B cell (primary cell): ENCODE results near the gene ABCA13. TPM values are rescaled to one million over a fixed set of nuclear protein-coding genes. Genes with fewer than 3 reads are reported as not detected.

Experiments used
- ATAC-seq: fragments of 200-7000 bp; cut with Tn5 transposase; one replicate; pipeline ENCODE4 v1.10.0; 2021; ENCODE audit warnings: low read depth, mild to moderate bottlenecking, moderate number of reproducible peaks, moderate library complexity
- CTCF ChIA-PET: fragments of 350-600 bp; sonication (Branson Sonifier 250); formaldehyde crosslinking; loops from one replicate; lab custom pipeline; 2021; ENCODE audit warnings: antibody characterized with exemption, inconsistent platforms; lab: Charles Lee
- POLR2A ChIA-PET: fragments of 350-600 bp; sonication (Branson Sonifier 250); formaldehyde crosslinking; loops from one replicate; lab custom pipeline; 2021; ENCODE audit warnings: antibody characterized with exemption; lab: Charles Lee
- DNase-seq: peaks from one replicate; pipeline ENCODE4 v3.0.0; 2013
- H2AFZ ChIP-seq: 2 replicates; pipeline ENCODE4 v1.6.1; 2012; ENCODE audit warnings: mild to moderate bottlenecking, low read depth, low read length; ENCODE audit not compliant: insufficient read depth, poor library complexity, severe bottlenecking
- H3K27ac ChIP-seq, 2 donors: 1 replicate in 1 of 2; 2 replicates in 1 of 2; pipeline ENCODE4 v1.5.1; 2012 to 2013; ENCODE audit warnings: low read length in 2 of 2, mild to moderate bottlenecking in 2 of 2, moderate library complexity in 1 of 2
- H3K27me3 ChIP-seq, 4 experiments: fragments of 200-600 bp in 1 of 4; sonication (generic) in 1 of 4; replicated peaks in 1 of 4; 1 replicate in 2 of 4; 2 replicates in 2 of 4; pipeline versions ENCODE4 v1.6.1 to v1.7.0; 2013 to 2016; ENCODE audit warnings: low read length in 3 of 4, mild to moderate bottlenecking in 2 of 4, mixed read lengths in 1 of 4, moderate library complexity in 1 of 4; ENCODE audit not compliant: insufficient read depth in 4 of 4, control insufficient read depth in 3 of 4; ENCODE audit errors: control extremely low read depth in 1 of 4
- H3K36me3 ChIP-seq, 2 experiments: replicated peaks in 1 of 2; 1 replicate in 1 of 2; 2 replicates in 1 of 2; pipeline versions ENCODE4 v1.6.1 to v1.7.1; 2013; ENCODE audit warnings: low read length in 1 of 2; ENCODE audit not compliant: insufficient read depth in 2 of 2, control insufficient read depth in 1 of 2; ENCODE audit errors: control extremely low read depth in 1 of 2, extremely low read depth in 1 of 2
- H3K4me1 ChIP-seq, 2 donors: fragments of 200-600 bp in 1 of 2; sonication (generic) in 1 of 2; 1 replicate in 1 of 2; 2 replicates in 1 of 2; pipeline versions ENCODE4 v1.5.1 to v1.6.1; 2013 to 2017; ENCODE audit warnings: low read length in 2 of 2; ENCODE audit not compliant: control insufficient read depth in 2 of 2, insufficient read depth in 2 of 2
- H3K4me2 ChIP-seq: replicated peaks from 2 replicates; pipeline ENCODE3; 2012; ENCODE audit warnings: mild to moderate bottlenecking, low read depth, low read length; ENCODE audit not compliant: poor library complexity, severe bottlenecking
- H3K4me3 ChIP-seq, 5 experiments: fragments of 200-600 bp in 1 of 5; sonication (generic) in 1 of 5; 1 replicate in 3 of 5; 2 replicates in 2 of 5; pipeline versions ENCODE4 v1.5.1 to v1.7.0; 2011 to 2016; ENCODE audit warnings: low read length in 4 of 5, mild to moderate bottlenecking in 4 of 5, low read depth in 2 of 5, control low read depth in 1 of 5, moderate library complexity in 1 of 5; ENCODE audit not compliant: insufficient read depth in 1 of 5; ENCODE audit errors: control extremely low read depth in 1 of 5, extremely low read depth in 1 of 5
- H3K79me2 ChIP-seq: fragments of 200-600 bp; sonication (generic); one replicate; pipeline ENCODE4 v1.6.0; 2016; ENCODE audit warnings: low read length; ENCODE audit not compliant: control insufficient read depth, insufficient read depth
- H3K9ac ChIP-seq: fragments of 200-600 bp; sonication (generic); 2 replicates; pipeline ENCODE4 v1.6.1; 2017; ENCODE audit warnings: mild to moderate bottlenecking, low read length, moderate library complexity
- H3K9me3 ChIP-seq, 3 donors: one replicate each; pipeline versions ENCODE4 v1.6.1 to v1.7.1; 2013; ENCODE audit warnings: low read length in 2 of 3; ENCODE audit not compliant: control insufficient read depth in 2 of 3, insufficient read depth in 1 of 3; ENCODE audit errors: control extremely low read depth in 1 of 3
- H4K20me1 ChIP-seq: 2 replicates; pipeline ENCODE4 v1.6.0; 2012; ENCODE audit warnings: mild to moderate bottlenecking, low read length; ENCODE audit not compliant: insufficient read depth, control insufficient read depth, poor library complexity, severe bottlenecking
- H3K27ac Mint-ChIP-seq: one replicate; pipeline ENCODE4 v1.8.0; 2021; ENCODE audit warnings: mixed read lengths
- H3K27me3 Mint-ChIP-seq: one replicate; pipeline ENCODE4 v1.8.0; 2021; ENCODE audit warnings: mixed read lengths
- H3K4me1 Mint-ChIP-seq: one replicate; pipeline ENCODE4 v1.8.0; 2021; ENCODE audit warnings: mixed read lengths
- H3K4me3 Mint-ChIP-seq: one replicate; pipeline ENCODE4 v1.8.0; 2021; ENCODE audit warnings: mixed read lengths
- H3K9me3 Mint-ChIP-seq: one replicate; pipeline ENCODE4 v1.8.0; 2022; ENCODE audit warnings: mixed read lengths; ENCODE audit not compliant: insufficient read depth
- EZH2 ChIP-seq: IDR thresholded peaks from 2 replicates; pipeline ENCODE4 v1.6.1; 2012; ENCODE audit warnings: borderline replicate concordance, low read depth, mild to moderate bottlenecking, moderate library complexity, low read length; ENCODE audit not compliant: insufficient read depth, poor library complexity, severe bottlenecking
- WGBS: methylation state at CpG from one replicate; pipeline ENCODE4 v1.1.5; 2013; ENCODE audit warnings: missing lambda C conversion rate; ENCODE audit not compliant: insufficient coverage; 5-methylcytosine and 5-hydroxymethylcytosine counted together
- intact Hi-C: fragments of 100-400 bp; cut with micrococcal nuclease; formaldehyde crosslinking; loops from one replicate; pipeline ENCODE4 v1.10.0; 2022
- polyA plus RNA-seq: library from polyadenylated mRNA; depleted of rRNA; stranded (reverse); fragments of >200 nt; gene quantifications from 2 replicates; pipeline ENCODE4 v1.2.3, GENCODE V29; 2012
- total RNA-seq, 2 donors: library from RNA; stranded (reverse); fragments of 120-200 nt in 1 of 2; gene quantifications; 1 replicate in 1 of 2; 2 replicates in 1 of 2; pipeline versions ENCODE4 v1.2.3 to v1.2.4, GENCODE V29; 2013 to 2022
- TF ChIP-seq, protein P1 (sequence below): fragments of 200-600 bp; IDR thresholded peaks from one replicate; pipeline ENCODE4 v1.8.0; 2022; ENCODE audit warnings: antibody characterized with exemption, mild to moderate bottlenecking

Gene ABCA13
- total and polyA plus RNA-seq, 2 donors (not counting 1 experiment from before 2014, with no cell fraction given) = not detected

DNA sequence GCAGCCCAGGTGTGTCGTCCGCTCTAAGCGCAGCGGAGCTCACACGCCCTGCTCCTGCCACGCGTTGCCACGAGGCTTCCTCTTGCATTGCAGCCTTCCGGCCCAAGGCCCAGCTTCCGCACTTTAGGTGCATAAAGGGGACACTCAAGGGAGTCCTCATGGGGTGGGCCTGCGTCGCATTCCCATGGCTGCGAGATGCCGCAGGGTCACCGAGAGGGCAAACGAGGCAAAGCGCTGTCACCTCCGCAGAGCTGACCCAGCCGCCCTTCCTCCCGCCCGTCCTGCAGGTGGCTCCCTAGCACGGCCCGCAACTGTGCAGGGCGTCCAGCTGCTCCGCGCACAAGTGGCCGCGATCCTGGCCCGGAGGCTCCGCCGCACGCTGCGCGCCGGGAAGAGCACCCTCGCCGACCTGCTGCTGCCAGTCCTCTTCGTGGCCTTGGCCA is 283.5 kb downstream of the ABCA13 start:
- Histone ChIP-seq H4K20me1 (no peaks in the 10 kb centered on the region), H3K4me3 (no peak overlapping the region), H3K79me2 (no peaks in the 10 kb centered on the region), H3K27ac (no peak overlapping the region), H2AFZ (no peak overlapping the region), H3K9me3 (peaks cover 0 to 5% (median 0%) of the 10 kb centered on the region in 3 donors), H3K36me3 (no peaks in the 10 kb centered on the region), H3K4me1 (no peaks in the 10 kb centered on the region), H3K9ac (no peak overlapping the region), H3K4me2 (no peak overlapping the region), H3K27me3 (no peaks in the 10 kb centered on the region)
- 98% methylated on average over 38 of the region's 38 CpGs for WGBS
- no peak for TF ChIP-seq EZH2
- TF ChIP-seq, protein P1, sequence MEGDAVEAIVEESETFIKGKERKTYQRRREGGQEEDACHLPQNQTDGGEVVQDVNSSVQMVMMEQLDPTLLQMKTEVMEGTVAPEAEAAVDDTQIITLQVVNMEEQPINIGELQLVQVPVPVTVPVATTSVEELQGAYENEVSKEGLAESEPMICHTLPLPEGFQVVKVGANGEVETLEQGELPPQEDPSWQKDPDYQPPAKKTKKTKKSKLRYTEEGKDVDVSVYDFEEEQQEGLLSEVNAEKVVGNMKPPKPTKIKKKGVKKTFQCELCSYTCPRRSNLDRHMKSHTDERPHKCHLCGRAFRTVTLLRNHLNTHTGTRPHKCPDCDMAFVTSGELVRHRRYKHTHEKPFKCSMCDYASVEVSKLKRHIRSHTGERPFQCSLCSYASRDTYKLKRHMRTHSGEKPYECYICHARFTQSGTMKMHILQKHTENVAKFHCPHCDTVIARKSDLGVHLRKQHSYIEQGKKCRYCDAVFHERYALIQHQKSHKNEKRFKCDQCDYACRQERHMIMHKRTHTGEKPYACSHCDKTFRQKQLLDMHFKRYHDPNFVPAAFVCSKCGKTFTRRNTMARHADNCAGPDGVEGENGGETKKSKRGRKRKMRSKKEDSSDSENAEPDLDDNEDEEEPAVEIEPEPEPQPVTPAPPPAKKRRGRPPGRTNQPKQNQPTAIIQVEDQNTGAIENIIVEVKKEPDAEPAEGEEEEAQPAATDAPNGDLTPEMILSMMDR = no peak
- intact Hi-C loops = no loop called here
- CTCF ChIA-PET = no interaction called here
- Mint-ChIP-seq H3K4me3 (no peak overlapping the region), H3K27me3 (no peaks in the 10 kb centered on the region), H3K4me1 (no peaks in the 10 kb centered on the region), H3K27ac (no peak overlapping the region), H3K9me3 (no peaks in the 10 kb centered on the region)
- POLR2A ChIA-PET = no interaction called here
- DNase-seq (no peak), ATAC-seq (no peak)

DNA sequence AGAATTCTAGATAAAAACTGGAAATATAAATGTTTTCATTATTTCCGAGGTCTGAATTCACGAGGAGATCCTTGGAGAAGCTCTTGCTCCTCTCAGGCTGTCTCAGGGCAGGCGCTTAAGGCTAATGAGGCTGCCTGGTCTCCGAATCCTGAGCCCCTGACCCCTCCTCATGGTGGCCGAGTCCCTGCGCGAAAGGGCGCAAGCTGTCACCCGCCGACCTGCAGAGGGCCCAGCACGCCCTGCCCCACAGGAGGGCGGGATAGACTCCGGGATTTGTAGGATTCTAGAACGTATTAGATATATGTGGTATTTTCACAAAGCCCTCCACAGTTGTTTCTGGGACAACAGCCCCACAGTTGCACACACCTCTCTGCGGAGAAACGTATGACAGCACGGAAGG is 284.1 kb downstream of the ABCA13 start:
- no peak overlapping the region for H3K9ac ChIP-seq
- no peaks in the 10 kb centered on the region for H3K79me2 ChIP-seq
- no peaks in the 10 kb centered on the region for H3K36me3 ChIP-seq
- intact Hi-C loops = no loop called here
- H3K4me3 Mint-ChIP-seq = no peak overlapping the region
- CTCF ChIA-PET = no interaction called here
- H4K20me1 ChIP-seq = no peaks in the 10 kb centered on the region
- no peak overlapping the region for H3K27ac ChIP-seq
- 94% methylated on average over 9 of the region's 17 CpGs for WGBS
- H2AFZ ChIP-seq = no peak overlapping the region
- H3K9me3 Mint-ChIP-seq = no peaks in the 10 kb centered on the region
- no peak for ATAC-seq
- no peak overlapping the region for H3K4me2 ChIP-seq
- no peaks in the 10 kb centered on the region for H3K27me3 ChIP-seq
- H3K4me1 Mint-ChIP-seq = no peaks in the 10 kb centered on the region
- no peak for DNase-seq
- no peak overlapping the region for H3K4me3 ChIP-seq
- no peak for TF ChIP-seq EZH2
- TF ChIP-seq, protein P1 = no peak
- H3K9me3 ChIP-seq = peaks cover 0 to 5% (median 0%) of the 10 kb centered on the region in 3 donors
- no peaks in the 10 kb centered on the region for H3K4me1 ChIP-seq
- no peak overlapping the region for H3K27ac Mint-ChIP-seq
- no peaks in the 10 kb centered on the region for H3K27me3 Mint-ChIP-seq
- POLR2A ChIA-PET = no interaction called here
